ENCODE data around the gene CNTFR.

The CNTFR gene

DNA sequence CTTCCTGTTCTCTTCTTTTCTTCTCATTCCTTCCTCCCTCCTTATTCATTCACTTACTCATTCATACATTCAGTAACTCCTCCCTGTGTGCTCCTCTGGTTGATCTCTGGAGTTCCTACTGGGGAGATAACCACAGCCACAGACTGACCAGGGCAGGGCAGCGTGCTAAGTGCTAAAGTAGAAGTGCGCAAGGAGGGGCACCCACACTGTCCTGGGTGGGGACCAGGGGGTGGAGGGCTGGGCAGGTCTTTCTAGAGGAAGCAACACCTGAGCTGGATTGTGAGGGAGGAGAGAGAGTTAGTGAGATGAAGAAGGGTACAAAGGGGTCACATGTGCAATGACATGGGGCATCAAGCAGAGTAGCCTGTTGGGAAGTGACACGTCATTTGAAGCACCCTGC is 80.6 kb downstream of the CNTFR start:
- no peaks in the 10 kb centered on the region for H3K9me3 ChIP-seq (ENCODE audit: control insufficient read depth, insufficient read depth, low read length)
- H3K4me1 ChIP-seq (ENCODE audit: control insufficient read depth, low read length): peaks cover 10% of the 10 kb centered on the region
- H3K36me3 ChIP-seq (ENCODE audit: control insufficient read depth, low read length): no peaks in the 10 kb centered on the region
- H3K27me3 ChIP-seq (ENCODE audit: control insufficient read depth, low read length): no peaks in the 10 kb centered on the region
- no peaks in the 10 kb centered on the region for H3K79me2 ChIP-seq (ENCODE audit: control insufficient read depth, low read length)
- H4K20me1 ChIP-seq (ENCODE audit: control insufficient read depth, insufficient read depth, low read depth, low read length): no peaks in the 10 kb centered on the region
- H3K4me3 ChIP-seq (ENCODE audit: low read length): no peak overlapping the region
- no peaks in the 10 kb centered on the region for H3F3A ChIP-seq (ENCODE audit: control insufficient read depth, insufficient read depth)
- H3K27ac ChIP-seq (ENCODE audit: low read depth, low read length): no peak overlapping the region
- TF ChIP-seq, protein P1, sequence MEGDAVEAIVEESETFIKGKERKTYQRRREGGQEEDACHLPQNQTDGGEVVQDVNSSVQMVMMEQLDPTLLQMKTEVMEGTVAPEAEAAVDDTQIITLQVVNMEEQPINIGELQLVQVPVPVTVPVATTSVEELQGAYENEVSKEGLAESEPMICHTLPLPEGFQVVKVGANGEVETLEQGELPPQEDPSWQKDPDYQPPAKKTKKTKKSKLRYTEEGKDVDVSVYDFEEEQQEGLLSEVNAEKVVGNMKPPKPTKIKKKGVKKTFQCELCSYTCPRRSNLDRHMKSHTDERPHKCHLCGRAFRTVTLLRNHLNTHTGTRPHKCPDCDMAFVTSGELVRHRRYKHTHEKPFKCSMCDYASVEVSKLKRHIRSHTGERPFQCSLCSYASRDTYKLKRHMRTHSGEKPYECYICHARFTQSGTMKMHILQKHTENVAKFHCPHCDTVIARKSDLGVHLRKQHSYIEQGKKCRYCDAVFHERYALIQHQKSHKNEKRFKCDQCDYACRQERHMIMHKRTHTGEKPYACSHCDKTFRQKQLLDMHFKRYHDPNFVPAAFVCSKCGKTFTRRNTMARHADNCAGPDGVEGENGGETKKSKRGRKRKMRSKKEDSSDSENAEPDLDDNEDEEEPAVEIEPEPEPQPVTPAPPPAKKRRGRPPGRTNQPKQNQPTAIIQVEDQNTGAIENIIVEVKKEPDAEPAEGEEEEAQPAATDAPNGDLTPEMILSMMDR (IDR thresholded peaks at IDR 0.05; ENCODE audit: low read depth, low read length, poor library complexity, severe bottlenecking): no peak
- no peak for TF ChIP-seq EZH2phosphoT487 (IDR thresholded peaks at IDR 0.05; ENCODE audit: borderline replicate concordance, low read length)
- no peaks in the 10 kb centered on the region for H3K9me2 ChIP-seq (replicated peaks; ENCODE audit: control insufficient read depth, low read length)
- H3K4me2 ChIP-seq (ENCODE audit: low read length): no peak overlapping the region

DNA sequence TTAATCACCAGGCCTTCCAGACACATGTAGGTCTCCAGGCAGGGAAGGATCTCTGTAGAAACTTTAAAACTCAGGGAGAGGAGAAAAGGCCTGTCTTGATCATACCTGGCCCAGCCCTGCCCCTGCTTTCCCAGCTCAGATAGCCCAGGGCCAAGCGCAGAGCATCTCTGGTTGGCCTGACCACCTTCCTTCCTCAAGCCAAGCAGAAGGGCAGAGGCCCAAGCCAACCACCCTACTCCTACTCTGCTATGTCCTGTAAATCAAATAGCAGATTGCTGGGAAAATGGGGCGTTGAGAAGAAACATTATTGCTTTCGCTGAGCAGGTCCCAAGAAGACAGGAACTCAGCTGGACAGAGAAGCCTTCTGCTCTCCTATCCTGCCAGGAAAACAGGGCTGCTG is 81.1 kb downstream of the CNTFR start:
- H3K9me2 ChIP-seq (replicated peaks; ENCODE audit: control insufficient read depth, low read length): no peaks in the 10 kb centered on the region
- peaks cover 2% of the 10 kb centered on the region; the same call in 1 of the 2 replicates for H3K27me3 ChIP-seq (ENCODE audit: control insufficient read depth, low read length)
- H4K20me1 ChIP-seq (ENCODE audit: control insufficient read depth, insufficient read depth, low read depth, low read length): no peaks in the 10 kb centered on the region
- no peak overlapping the region for H3K4me2 ChIP-seq (ENCODE audit: low read length)
- no peak overlapping the region for H3K4me3 ChIP-seq (ENCODE audit: low read length)
- H3K4me1 ChIP-seq (ENCODE audit: control insufficient read depth, low read length): peaks cover 5% of the 10 kb centered on the region
- no peaks in the 10 kb centered on the region for H3K9me3 ChIP-seq (ENCODE audit: control insufficient read depth, insufficient read depth, low read length)
- no peaks in the 10 kb centered on the region for H3K36me3 ChIP-seq (ENCODE audit: control insufficient read depth, low read length)
- H3K27ac ChIP-seq (ENCODE audit: low read depth, low read length): no peak overlapping the region
- TF ChIP-seq EZH2phosphoT487 (IDR thresholded peaks at IDR 0.05; ENCODE audit: borderline replicate concordance, low read length): no peak
- TF ChIP-seq, protein P1 (IDR thresholded peaks at IDR 0.05; ENCODE audit: low read depth, low read length, poor library complexity, severe bottlenecking): no peak
- no peaks in the 10 kb centered on the region for H3K79me2 ChIP-seq (ENCODE audit: control insufficient read depth, low read length)
- no peaks in the 10 kb centered on the region for H3F3A ChIP-seq (ENCODE audit: control insufficient read depth, insufficient read depth)

DNA sequence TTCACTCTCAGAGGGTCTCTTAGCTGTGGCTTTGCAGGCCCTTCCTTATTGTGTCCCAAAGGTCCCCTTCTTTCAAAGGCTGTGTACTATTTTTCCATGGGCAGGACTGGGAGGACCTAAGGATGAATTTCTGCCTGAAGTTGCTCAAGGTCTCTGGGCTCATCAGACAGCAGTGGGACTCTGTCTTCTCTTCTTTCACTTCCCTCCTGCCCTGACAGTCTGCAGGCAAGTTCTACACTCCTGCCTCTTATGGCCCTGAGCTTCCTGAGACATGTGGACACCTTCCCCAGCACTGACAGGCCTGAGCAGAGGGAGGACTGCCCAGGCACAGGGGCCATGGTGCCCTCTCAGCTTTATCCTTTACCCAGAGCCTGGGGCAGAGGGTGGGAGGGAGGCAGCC is 81.6 kb downstream of the CNTFR start:
- Histone ChIP-seq H3K4me1 (ENCODE audit: control insufficient read depth, low read length) (no peaks in the 10 kb centered on the region), H3K27me3 (ENCODE audit: control insufficient read depth, low read length) (peaks cover 2% of the 10 kb centered on the region; the same call in 1 of the 2 replicates), H3K9me2 (replicated peaks; ENCODE audit: control insufficient read depth, low read length) (no peaks in the 10 kb centered on the region), H3K79me2 (ENCODE audit: control insufficient read depth, low read length) (no peaks in the 10 kb centered on the region), H3K9me3 (ENCODE audit: control insufficient read depth, insufficient read depth, low read length) (no peaks in the 10 kb centered on the region), H3K36me3 (ENCODE audit: control insufficient read depth, low read length) (no peaks in the 10 kb centered on the region), H3K4me2 (ENCODE audit: low read length) (no peak overlapping the region), H4K20me1 (ENCODE audit: control insufficient read depth, insufficient read depth, low read depth, low read length) (no peaks in the 10 kb centered on the region), H3K4me3 (ENCODE audit: low read length) (no peak overlapping the region), H3F3A (ENCODE audit: control insufficient read depth, insufficient read depth) (no peaks in the 10 kb centered on the region), H3K27ac (ENCODE audit: low read depth, low read length) (no peak overlapping the region)
- TF ChIP-seq, protein P1 (IDR thresholded peaks at IDR 0.05; ENCODE audit: low read depth, low read length, poor library complexity, severe bottlenecking): no peak
- TF ChIP-seq EZH2phosphoT487 (IDR thresholded peaks at IDR 0.05; ENCODE audit: borderline replicate concordance, low read length): no peak
